GM19238 (cell line): ENCODE data around the gene ALPG.
A peak's percentile ranks its signal among the peaks of the same experiment; 100 is the strongest.
"Not testable (repeated sequence)": the region's sequence is repeated elsewhere in the genome, so short reads cannot be mapped to it uniquely, and the experiment has no call there.

Experiments
- DNase-seq: peaks from one replicate; pipeline ENCODE4 v3.0.0; 2011; ENCODE audit warnings: low spot score; ENCODE audit not compliant: insufficient read length

The ALPG gene

GRCh38 chr2:232440220-232441018 lies 33.8 kb downstream of the ALPG start:
- DNase-seq = peak; percentile 83

DNA sequence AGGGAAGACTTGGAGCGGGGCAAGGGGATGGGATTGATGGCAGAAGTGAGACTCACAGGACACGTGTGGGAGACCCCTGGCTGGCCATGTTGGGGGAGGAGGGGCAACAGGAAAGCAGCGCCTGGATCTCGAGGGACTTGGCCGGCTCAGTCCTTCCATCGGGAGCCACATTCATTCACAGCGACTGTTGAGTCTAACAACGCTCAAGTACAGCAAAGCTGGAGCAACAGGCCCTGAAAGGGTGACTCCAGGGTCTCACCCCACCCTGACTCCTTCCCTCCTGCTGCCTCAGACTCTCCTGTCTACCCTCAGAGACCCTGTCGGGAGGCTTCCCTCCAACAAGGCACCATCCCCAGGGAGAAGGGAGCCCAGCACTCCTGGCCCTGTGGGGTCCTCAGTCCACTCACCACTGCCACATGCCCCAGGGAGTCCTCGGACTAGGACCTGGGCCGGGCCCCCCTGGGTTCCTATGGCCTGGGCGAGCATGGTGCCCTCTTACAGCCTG lies 34.6 kb downstream of the ALPG start:
- no peak for DNase-seq

DNA sequence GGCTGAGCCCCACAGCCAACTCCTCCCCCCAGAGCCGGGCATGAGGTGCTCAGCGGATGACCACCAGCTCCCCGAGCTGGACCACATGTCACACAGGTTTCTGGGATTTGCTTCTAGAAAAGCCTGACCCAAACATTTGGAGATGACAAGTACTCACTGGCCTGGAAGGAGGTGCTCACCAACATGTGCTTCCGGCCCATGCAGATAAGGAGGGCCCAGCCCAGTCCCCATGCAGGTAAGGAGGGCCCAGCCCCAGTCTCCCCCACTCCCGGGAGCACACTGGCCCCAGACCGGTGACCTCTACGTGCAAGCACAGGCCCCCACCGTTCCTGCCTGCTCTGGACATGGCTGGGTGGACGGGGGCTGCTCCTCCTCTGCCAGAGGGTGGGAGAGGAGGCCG lies 35.3 kb downstream of the ALPG start:
- not testable (repeated sequence) for DNase-seq

- DNase-seq = not testable (repeated sequence)
Measured at GRCh38 chr2:232442431-232442830, 35.8 kb downstream of the ALPG start.

- not testable (repeated sequence) for DNase-seq
Measured at GRCh38 chr2:232443047-232443446, 36.4 kb downstream of the ALPG start.

- DNase-seq = not testable (repeated sequence)
Measured at GRCh38 chr2:232443669-232444408, 37.2 kb downstream of the ALPG start.

- DNase-seq = peak; percentile 59
Measured at GRCh38 chr2:232444409-232445148, 37.9 kb downstream of the ALPG start.

DNA sequence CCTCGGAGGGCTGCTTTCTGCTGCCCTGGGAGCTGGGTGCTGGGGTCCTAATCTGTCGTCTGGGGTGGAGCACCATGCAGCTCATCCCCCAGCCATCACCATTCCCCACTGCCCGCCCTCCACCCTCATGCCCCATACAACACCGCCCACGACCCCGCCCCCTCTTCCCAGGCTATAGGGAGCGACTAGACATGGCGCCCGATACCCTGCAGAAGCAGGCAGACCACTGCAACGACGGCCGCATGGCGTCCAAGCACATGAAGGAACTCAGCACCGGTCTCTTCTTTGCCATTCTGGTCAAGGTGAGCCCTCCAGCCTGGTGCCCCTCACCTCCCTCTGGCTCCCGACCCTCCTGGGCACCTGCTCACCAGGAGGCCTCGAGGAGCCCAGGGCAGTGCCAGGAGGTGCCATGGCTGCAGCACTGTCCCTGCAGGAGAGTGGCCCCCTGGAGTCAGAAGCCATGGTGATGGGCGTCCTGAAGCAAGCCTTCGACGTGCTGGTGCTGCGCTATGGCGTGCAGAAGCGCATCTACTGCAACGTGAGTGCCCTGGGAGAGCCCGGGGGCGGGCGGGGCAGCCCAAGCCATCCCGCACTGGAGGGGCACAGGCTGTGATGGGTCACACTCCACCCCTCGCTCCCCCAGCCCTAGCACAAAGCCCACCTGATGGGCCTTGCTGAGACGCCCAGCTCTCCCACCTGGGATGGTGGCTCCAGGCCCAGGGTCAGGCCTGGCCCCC lies 38.7 kb downstream of the ALPG start:
- DNase-seq = not testable (repeated sequence)

DNA sequence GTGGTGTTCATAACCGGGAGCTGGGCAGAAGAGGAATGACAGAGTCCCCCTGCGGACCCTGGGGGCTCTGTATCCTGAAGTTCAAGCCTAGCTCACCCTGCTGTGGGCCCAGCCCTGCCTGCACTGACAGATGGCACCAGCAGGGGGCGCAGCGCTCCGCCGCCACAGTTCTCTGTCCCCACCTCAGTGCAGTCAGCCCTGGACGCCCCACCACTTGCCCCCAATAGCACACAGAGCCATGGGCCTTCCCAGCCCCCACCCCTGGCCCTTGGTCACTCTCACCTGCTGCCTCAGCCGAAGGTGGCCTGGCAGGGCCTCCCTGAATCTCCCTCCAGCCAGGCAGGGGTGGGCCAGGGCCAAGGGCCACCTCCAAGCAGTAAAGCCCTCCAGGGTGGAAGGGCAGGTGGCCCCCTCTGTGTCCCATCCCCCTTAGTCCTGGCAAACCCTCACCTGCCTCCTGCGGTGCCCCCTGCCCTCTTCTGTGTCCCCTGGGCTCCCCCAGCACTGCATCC lies 39.7 kb downstream of the ALPG start:
- not testable (repeated sequence) for DNase-seq

- no peak for DNase-seq
Measured at GRCh38 chr2:232447091-232447620, 40.5 kb downstream of the ALPG start.

GRCh38 chr2:232447638-232448303 lies 41.1 kb downstream of the ALPG start:
- no peak for DNase-seq

GRCh38 chr2:232448304-232448690 lies 41.7 kb downstream of the ALPG start:
- DNase-seq = no peak

- DNase-seq = no peak
Measured at GRCh38 chr2:232449964-232450363, 43.3 kb downstream of the ALPG start.

- not testable (repeated sequence) for DNase-seq
Measured at GRCh38 chr2:232451645-232452044, 45.0 kb downstream of the ALPG start.

GRCh38 chr2:232454630-232455029 lies 48.0 kb downstream of the ALPG start:
- DNase-seq = no peak

GRCh38 chr2:232455426-232456255 lies 49.0 kb downstream of the ALPG start, which contains the start of gene ALPI:
Gene ALPI, plus strand, starts transcription at chr2:232456153. Its CDS starts 47 bp downstream, at chr2:232456200.
- no peak for DNase-seq

- DNase-seq = no peak
Measured at GRCh38 chr2:232456296-232457120, 49.9 kb downstream of the ALPG start.
